ENCODE data around the gene MYH7B.

The MYH7B gene

GRCh38 chr20:34967421-34967820 lies 11.8 kb downstream of the MYH7B start:
- H3K27ac ChIP-seq (ENCODE audit: low read depth, low read length) = no peak overlapping the region
- H3K18ac ChIP-seq (ENCODE audit: low read length) = no peak overlapping the region
- H3K36me3 ChIP-seq (ENCODE audit: control insufficient read depth, insufficient read depth, low read length) = no peaks in the 10 kb centered on the region
- no peak overlapping the region for H3K4me2 ChIP-seq (ENCODE audit: low read length)
- no peak overlapping the region for H3K4me3 ChIP-seq (ENCODE audit: low read length)
- no CpG with 5 or more reads among the region's 5 CpGs for WGBS (ENCODE audit: extremely low coverage, insufficient coverage, low lambda C conversion rate)
- no peak overlapping the region for H2BK15ac ChIP-seq (replicated peaks; ENCODE audit: low read depth)
- H3K79me2 ChIP-seq (ENCODE audit: control insufficient read depth, insufficient read depth, low read length) = no peaks in the 10 kb centered on the region
- no peak overlapping the region for H3K4ac ChIP-seq (ENCODE audit: low read depth, low read length)
- H4K5ac ChIP-seq (ENCODE audit: low read length) = no peak overlapping the region
- H2BK5ac ChIP-seq (ENCODE audit: low read length) = no peak overlapping the region
- no peak overlapping the region for H3K23ac ChIP-seq (ENCODE audit: low read length)
- no peak overlapping the region for H3K56ac ChIP-seq (ENCODE audit: low read length)
- H3K79me1 ChIP-seq (ENCODE audit: low read length) = no peaks in the 10 kb centered on the region
- no peak overlapping the region for H2BK120ac ChIP-seq (ENCODE audit: low read depth, low read length)
- no peak overlapping the region for H3K9ac ChIP-seq (ENCODE audit: low read length)
- H3K4me1 ChIP-seq (ENCODE audit: control insufficient read depth, low read depth, low read length) = no peaks in the 10 kb centered on the region
- H4K8ac ChIP-seq (ENCODE audit: low read depth, low read length) = no peak overlapping the region
- no peak overlapping the region for H2AK5ac ChIP-seq (ENCODE audit: low read length)
- no peaks in the 10 kb centered on the region for H3K27me3 ChIP-seq (ENCODE audit: insufficient read depth, low read length, poor library complexity)
- no peak for DNase-seq

GRCh38 chr20:34968042-34968775 lies 12.5 kb downstream of the MYH7B start:
- Histone ChIP-seq H3K4me1 (ENCODE audit: control insufficient read depth, low read depth, low read length) (no peaks in the 10 kb centered on the region), H3K27ac (ENCODE audit: low read depth, low read length) (no peak overlapping the region), H2BK5ac (ENCODE audit: low read length) (no peak overlapping the region), H3K4me2 (ENCODE audit: low read length) (no peak overlapping the region), H3K18ac (ENCODE audit: low read length) (no peak overlapping the region), H3K9ac (ENCODE audit: low read length) (no peak overlapping the region), H2AK5ac (ENCODE audit: low read length) (no peak overlapping the region), H4K8ac (ENCODE audit: low read depth, low read length) (no peak overlapping the region), H3K79me2 (ENCODE audit: control insufficient read depth, insufficient read depth, low read length) (no peaks in the 10 kb centered on the region), H3K23ac (ENCODE audit: low read length) (no peak overlapping the region), H3K56ac (ENCODE audit: low read length) (no peak overlapping the region), H4K5ac (ENCODE audit: low read length) (no peak overlapping the region), H3K4ac (ENCODE audit: low read depth, low read length) (no peak overlapping the region), H3K36me3 (ENCODE audit: control insufficient read depth, insufficient read depth, low read length) (no peaks in the 10 kb centered on the region), H2BK120ac (ENCODE audit: low read depth, low read length) (no peak overlapping the region), H3K79me1 (ENCODE audit: low read length) (no peaks in the 10 kb centered on the region), H3K4me3 (ENCODE audit: low read length) (no peak overlapping the region), H3K27me3 (ENCODE audit: insufficient read depth, low read length, poor library complexity) (no peaks in the 10 kb centered on the region), H2BK15ac (replicated peaks; ENCODE audit: low read depth) (no peak overlapping the region)
- no peak for DNase-seq
- WGBS (ENCODE audit: extremely low coverage, insufficient coverage, low lambda C conversion rate) = no CpG with 5 or more reads among the region's 7 CpGs

- H3K56ac ChIP-seq (ENCODE audit: low read length) = no peak overlapping the region
- no peak overlapping the region for H2BK5ac ChIP-seq (ENCODE audit: low read length)
- H3K18ac ChIP-seq (ENCODE audit: low read length) = no peak overlapping the region
- H3K4ac ChIP-seq (ENCODE audit: low read depth, low read length) = no peak overlapping the region
- H2BK120ac ChIP-seq (ENCODE audit: low read depth, low read length) = no peak overlapping the region
- H3K79me1 ChIP-seq (ENCODE audit: low read length) = no peaks in the 10 kb centered on the region
- peak overlapping the region; percentile 34 for H3K23ac ChIP-seq (ENCODE audit: low read length)
- no peak overlapping the region for H2BK15ac ChIP-seq (replicated peaks; ENCODE audit: low read depth)
- no peak overlapping the region for H3K4me2 ChIP-seq (ENCODE audit: low read length)
- H4K5ac ChIP-seq (ENCODE audit: low read length) = no peak overlapping the region
- H2AK5ac ChIP-seq (ENCODE audit: low read length) = no peak overlapping the region
- no peak overlapping the region for H3K27ac ChIP-seq (ENCODE audit: low read depth, low read length)
- no CpG with 5 or more reads among the region's 7 CpGs for WGBS (ENCODE audit: extremely low coverage, insufficient coverage, low lambda C conversion rate)
- no peak overlapping the region for H3K4me3 ChIP-seq (ENCODE audit: low read length)
- no peaks in the 10 kb centered on the region for H3K36me3 ChIP-seq (ENCODE audit: control insufficient read depth, insufficient read depth, low read length)
- DNase-seq = no peak
- H3K4me1 ChIP-seq (ENCODE audit: control insufficient read depth, low read depth, low read length) = no peaks in the 10 kb centered on the region
- no peaks in the 10 kb centered on the region for H3K79me2 ChIP-seq (ENCODE audit: control insufficient read depth, insufficient read depth, low read length)
- H3K9ac ChIP-seq (ENCODE audit: low read length) = no peak overlapping the region
- H4K8ac ChIP-seq (ENCODE audit: low read depth, low read length) = no peak overlapping the region
- H3K27me3 ChIP-seq (ENCODE audit: insufficient read depth, low read length, poor library complexity) = no peaks in the 10 kb centered on the region
Measured at GRCh38 chr20:34970193-34970840, 14.6 kb downstream of the MYH7B start.

GRCh38 chr20:34970846-34971560 lies 15.3 kb downstream of the MYH7B start:
- no peaks in the 10 kb centered on the region for H3K36me3 ChIP-seq (ENCODE audit: control insufficient read depth, insufficient read depth, low read length)
- no peak overlapping the region for H2BK15ac ChIP-seq (replicated peaks; ENCODE audit: low read depth)
- H4K5ac ChIP-seq (ENCODE audit: low read length) = no peak overlapping the region
- H3K18ac ChIP-seq (ENCODE audit: low read length) = no peak overlapping the region
- H3K4me1 ChIP-seq (ENCODE audit: control insufficient read depth, low read depth, low read length) = no peaks in the 10 kb centered on the region
- H3K56ac ChIP-seq (ENCODE audit: low read length) = no peak overlapping the region
- no peak overlapping the region for H3K4me3 ChIP-seq (ENCODE audit: low read length)
- no peak overlapping the region for H3K9ac ChIP-seq (ENCODE audit: low read length)
- H3K27me3 ChIP-seq (ENCODE audit: insufficient read depth, low read length, poor library complexity) = no peaks in the 10 kb centered on the region
- no peak overlapping the region for H3K23ac ChIP-seq (ENCODE audit: low read length)
- no peaks in the 10 kb centered on the region for H3K79me1 ChIP-seq (ENCODE audit: low read length)
- no peak overlapping the region for H2BK120ac ChIP-seq (ENCODE audit: low read depth, low read length)
- no peaks in the 10 kb centered on the region for H3K79me2 ChIP-seq (ENCODE audit: control insufficient read depth, insufficient read depth, low read length)
- DNase-seq = no peak
- no peak overlapping the region for H3K4ac ChIP-seq (ENCODE audit: low read depth, low read length)
- H2BK5ac ChIP-seq (ENCODE audit: low read length) = no peak overlapping the region
- H4K8ac ChIP-seq (ENCODE audit: low read depth, low read length) = no peak overlapping the region
- H3K4me2 ChIP-seq (ENCODE audit: low read length) = no peak overlapping the region
- H3K27ac ChIP-seq (ENCODE audit: low read depth, low read length) = no peak overlapping the region
- H2AK5ac ChIP-seq (ENCODE audit: low read length) = no peak overlapping the region
- WGBS (ENCODE audit: extremely low coverage, insufficient coverage, low lambda C conversion rate) = no CpG with 5 or more reads among the region's 9 CpGs

DNA sequence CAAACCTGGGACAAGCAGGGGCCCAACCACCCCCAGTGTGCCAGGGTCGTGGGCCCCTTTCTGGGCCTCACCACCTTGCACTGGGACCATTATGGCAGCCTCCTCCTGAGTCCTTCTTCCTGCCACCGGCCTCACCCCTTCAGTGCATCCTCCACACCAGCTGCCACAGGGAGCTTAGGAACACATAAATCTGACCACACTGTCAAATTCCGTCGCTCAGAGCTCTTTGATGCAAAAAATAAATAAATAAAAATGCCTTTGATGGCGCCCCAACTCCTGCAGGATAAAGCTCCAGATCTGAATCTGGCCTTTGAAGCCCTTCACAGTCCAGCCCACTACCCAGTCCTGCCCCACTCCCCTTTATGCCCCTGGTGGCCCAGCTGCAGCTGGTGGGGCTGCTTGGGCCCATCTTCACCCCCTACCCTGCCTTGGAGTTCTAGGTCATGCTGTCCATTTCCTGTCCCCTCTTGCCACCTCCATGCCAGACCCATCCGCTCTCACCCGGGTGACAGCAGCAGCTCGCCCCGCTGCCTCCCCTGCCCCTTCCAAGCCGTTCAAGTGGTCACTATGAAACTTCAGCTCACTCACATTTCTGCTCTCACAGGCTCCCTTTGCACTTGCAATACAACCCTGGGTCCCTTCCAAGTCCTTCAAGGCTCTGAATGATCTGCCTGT lies 16.0 kb downstream of the MYH7B start:
- WGBS (ENCODE audit: extremely low coverage, insufficient coverage, low lambda C conversion rate) = no CpG with 5 or more reads among the region's 10 CpGs
- no peak overlapping the region for H3K23ac ChIP-seq (ENCODE audit: low read length)
- H3K4me2 ChIP-seq (ENCODE audit: low read length) = no peak overlapping the region

More for the DNA sequence above, 16.0 kb downstream of the MYH7B start:
- no peak overlapping the region for H3K4ac ChIP-seq (ENCODE audit: low read depth, low read length)
- no peaks in the 10 kb centered on the region for H3K79me1 ChIP-seq (ENCODE audit: low read length)
- no peaks in the 10 kb centered on the region for H3K79me2 ChIP-seq (ENCODE audit: control insufficient read depth, insufficient read depth, low read length)
- H4K5ac ChIP-seq (ENCODE audit: low read length) = no peak overlapping the region
- H3K27me3 ChIP-seq (ENCODE audit: insufficient read depth, low read length, poor library complexity) = no peaks in the 10 kb centered on the region
- no peak overlapping the region for H2BK120ac ChIP-seq (ENCODE audit: low read depth, low read length)
- no peaks in the 10 kb centered on the region for H3K36me3 ChIP-seq (ENCODE audit: control insufficient read depth, insufficient read depth, low read length)
- H2AK5ac ChIP-seq (ENCODE audit: low read length) = no peak overlapping the region
- H4K8ac ChIP-seq (ENCODE audit: low read depth, low read length) = no peak overlapping the region
- no peak overlapping the region for H3K27ac ChIP-seq (ENCODE audit: low read depth, low read length)
- no peaks in the 10 kb centered on the region for H3K4me1 ChIP-seq (ENCODE audit: control insufficient read depth, low read depth, low read length)
- no peak for DNase-seq
- no peak overlapping the region for H3K9ac ChIP-seq (ENCODE audit: low read length)
- H2BK15ac ChIP-seq (replicated peaks; ENCODE audit: low read depth) = no peak overlapping the region
- H2BK5ac ChIP-seq (ENCODE audit: low read length) = no peak overlapping the region
- H3K18ac ChIP-seq (ENCODE audit: low read length) = no peak overlapping the region
- H3K56ac ChIP-seq (ENCODE audit: low read length) = no peak overlapping the region
- H3K4me3 ChIP-seq (ENCODE audit: low read length) = no peak overlapping the region
